Measurements from ENCODE around the gene BOLA1.
"Not testable (repeated sequence)": the region's sequence is repeated elsewhere in the genome, so short reads cannot be mapped to it uniquely, and the experiment has no call there.

BOLA1 gene, protein sequence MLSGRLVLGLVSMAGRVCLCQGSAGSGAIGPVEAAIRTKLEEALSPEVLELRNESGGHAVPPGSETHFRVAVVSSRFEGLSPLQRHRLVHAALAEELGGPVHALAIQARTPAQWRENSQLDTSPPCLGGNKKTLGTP

DNA sequence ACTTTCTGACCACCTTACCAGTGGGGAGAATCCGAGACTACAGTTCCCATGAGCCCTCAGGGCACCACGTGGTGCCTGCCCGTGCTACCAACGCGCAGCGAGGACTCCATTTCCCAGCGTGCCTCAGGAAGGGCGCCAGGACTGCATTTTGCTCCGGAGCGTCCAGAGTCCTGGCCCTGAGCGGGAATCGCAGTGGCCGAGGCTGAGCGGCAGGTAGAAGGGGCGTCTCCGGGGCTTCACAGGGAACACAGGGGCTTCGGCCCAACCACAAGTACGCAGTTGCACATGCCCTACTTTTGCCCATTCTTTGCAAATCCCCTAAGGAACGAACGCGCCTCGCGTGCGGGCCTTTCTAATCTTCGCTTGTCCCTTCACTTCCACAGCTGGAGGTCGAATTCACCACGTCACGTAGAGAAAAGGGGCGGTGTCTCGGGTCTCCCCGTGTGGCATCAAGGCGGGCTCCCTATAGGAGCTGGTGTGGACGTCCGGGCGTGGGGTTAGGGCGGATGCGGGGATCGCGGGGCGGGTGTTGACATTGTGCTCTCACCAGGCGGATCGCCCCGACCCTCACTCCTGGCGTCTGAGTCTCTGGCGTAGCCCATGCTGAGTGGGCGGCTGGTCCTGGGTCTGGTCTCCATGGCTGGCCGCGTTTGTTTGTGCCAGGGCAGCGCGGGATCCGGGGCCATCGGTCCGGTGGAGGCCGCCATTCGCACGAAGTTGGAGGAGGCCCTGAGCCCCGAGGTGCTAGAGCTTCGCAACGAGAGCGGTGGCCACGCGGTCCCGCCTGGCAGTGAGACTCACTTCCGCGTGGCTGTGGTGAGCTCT is at the start of gene BOLA1:
TSS of gene BOLA1 (plus strand) at position 109 of the 825 bp plus-strand sequence. CDS start at position 601, 492 bp downstream.
- peak; percentile 81 for DNase-seq (ENCODE audit: low read depth, low spot score)

GRCh38 chr1:149849947-149850360 is 49.4 kb upstream of the BOLA1 start:
- DNase-seq (ENCODE audit: low read depth, low spot score), result no peak

GRCh38 chr1:149850732-149851345 is 48.5 kb upstream of the BOLA1 start:
- DNase-seq (ENCODE audit: low read depth, low spot score), result not testable (repeated sequence)

DNA sequence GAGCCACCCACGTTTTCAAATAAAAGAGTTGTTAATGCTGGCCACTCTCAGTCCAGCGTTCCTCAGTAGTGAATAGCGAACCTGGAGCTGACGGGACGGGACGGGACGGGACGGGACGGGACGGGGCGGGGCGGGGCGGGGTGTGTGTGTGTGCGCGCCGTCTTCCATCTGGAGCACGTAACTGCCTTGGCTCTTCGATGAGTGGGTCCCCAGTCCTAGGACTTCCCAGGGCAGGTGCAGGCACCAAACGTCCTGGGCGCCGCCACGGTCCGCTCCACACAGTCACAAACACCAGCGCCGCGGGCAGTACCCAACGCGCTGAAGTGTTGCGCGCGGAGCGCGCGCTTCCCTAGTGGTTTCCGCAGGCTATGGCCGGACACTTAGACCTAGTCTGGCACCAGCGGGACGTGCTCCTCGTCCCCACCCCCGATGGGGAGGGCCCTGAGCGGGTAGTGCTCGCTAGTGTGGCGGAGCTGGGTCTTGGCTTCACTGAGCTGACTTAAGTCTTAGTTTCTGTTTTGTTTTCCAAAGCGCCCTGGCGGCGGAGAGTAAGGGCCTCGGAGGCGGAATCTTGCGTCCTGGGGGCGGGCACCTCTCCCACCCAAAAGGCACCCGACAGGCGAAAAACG is 47.7 kb upstream of the BOLA1 start:
- not testable (repeated sequence) for DNase-seq (ENCODE audit: low read depth, low spot score)

- DNase-seq (ENCODE audit: low read depth, low spot score), result not testable (repeated sequence)
These were observed 47.1 kb upstream of the BOLA1 start for GRCh38 chr1:149852263-149852662.

DNA sequence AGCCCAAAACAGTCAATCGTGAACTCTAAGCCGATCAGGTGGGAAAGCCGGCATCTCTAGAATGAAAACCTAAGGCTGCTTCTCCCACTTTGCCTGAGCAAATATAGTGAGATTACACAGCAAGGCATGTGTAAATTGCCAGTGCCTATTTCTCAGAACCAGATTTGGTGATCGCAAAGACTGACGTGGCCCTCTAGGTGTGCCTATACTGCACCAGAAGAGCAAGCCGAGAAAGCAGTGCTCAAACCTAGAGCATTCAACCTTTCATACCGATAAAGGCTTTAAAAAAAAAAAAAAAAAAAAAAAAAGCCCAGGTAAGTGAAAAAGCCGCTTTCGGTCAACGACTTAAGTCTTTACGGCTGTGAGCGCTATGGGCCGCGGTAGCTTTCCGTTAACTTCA is 39.1 kb upstream of the BOLA1 start:
- not testable (repeated sequence) for DNase-seq (ENCODE audit: low read depth, low spot score)

- not testable (repeated sequence) for DNase-seq (ENCODE audit: low read depth, low spot score)
These were observed 38.5 kb upstream of the BOLA1 start for GRCh38 chr1:149860684-149861496.

DNA sequence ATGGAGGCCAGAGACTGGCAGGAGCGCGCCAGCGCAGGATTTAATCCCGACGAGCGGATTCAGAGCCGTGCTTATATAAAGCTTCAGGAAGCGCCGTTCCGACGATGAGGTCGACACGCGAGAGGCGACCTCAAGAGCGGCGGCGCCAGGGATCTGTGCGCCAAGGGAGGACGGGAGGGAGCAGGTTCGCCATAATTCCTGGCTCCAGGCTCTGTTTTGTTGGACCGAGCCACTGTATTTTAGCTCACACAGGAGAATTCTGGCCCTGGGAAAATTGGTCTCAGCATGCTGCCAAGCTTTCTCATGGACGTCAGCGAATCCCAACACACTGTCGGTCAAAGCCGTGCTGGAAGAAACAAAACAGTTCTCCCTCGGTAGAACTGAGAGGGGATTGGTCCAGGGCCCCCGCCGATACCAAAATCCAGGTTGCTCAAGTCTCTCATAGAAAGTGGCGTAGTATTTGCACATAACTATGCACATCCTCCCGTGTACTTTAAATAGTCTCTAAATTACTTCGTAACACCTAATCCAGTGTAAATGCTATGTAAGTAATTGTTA is 37.8 kb upstream of the BOLA1 start:
- DNase-seq (ENCODE audit: low read depth, low spot score), result not testable (repeated sequence)

DNA sequence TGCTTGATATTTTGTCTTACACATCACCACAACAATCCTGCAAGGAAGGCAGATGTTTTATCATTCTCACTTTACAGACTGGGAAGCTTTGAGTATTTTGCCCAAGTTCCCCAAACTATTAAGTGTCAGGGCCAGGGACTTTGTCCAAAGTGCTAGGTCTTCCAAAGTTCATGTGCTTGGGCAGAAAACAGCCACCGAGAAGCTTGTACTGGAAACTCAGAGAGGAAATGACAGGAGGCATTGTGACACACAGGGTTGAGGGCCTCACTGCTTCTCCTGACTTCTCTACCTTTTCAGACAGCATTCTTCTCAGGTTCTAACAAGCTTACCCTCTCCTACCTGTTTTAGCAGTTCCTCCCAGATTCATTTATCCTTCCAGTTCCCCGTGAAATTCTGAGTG is 32.5 kb upstream of the BOLA1 start:
- DNase-seq (ENCODE audit: low read depth, low spot score), result not testable (repeated sequence)

DNA sequence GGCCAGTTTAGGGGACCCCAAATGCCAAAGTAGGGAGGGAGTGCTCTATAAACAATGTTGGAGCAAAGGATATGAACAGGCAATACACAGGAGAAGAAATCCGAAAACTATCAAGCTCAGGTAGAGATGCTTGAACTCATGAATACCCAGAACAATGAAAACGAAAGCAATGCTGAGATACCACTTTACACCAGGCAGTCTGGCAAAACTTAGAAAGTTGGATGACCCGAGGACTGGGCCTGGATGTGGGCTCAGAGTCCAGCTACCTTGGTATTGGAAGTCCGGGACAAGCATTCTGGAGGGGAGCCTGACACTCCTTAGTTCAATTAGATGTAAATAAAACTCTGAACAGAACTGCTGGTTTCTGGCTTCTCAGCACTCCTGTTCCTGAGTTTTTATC is 26.3 kb upstream of the BOLA1 start:
- DNase-seq (ENCODE audit: low read depth, low spot score), result not testable (repeated sequence)

GRCh38 chr1:149877211-149877946 is 22.0 kb upstream of the BOLA1 start:
- DNase-seq (ENCODE audit: low read depth, low spot score), result no peak

GRCh38 chr1:149879556-149879955 is 19.8 kb upstream of the BOLA1 start:
- no peak for DNase-seq (ENCODE audit: low read depth, low spot score)

DNA sequence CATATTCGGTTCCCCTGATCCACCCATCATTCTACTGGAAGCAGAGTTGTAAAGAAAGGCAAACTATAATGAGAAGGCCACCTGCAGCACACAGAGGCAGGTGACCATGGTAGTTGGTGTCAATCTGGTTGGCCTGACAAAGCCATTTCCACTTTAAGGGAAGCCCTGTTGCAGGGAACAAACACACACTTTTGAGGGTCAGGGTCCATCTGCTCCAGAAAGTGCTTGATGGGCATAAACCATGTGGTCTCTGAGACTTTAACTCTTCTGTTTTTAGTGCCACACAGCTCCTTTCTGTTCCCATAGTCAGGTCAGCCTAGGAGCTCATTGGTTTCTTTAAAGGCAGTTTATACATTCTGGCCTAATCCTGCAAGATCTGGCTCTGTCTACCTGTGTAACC is 17.5 kb upstream of the BOLA1 start:
- no peak for DNase-seq (ENCODE audit: low read depth, low spot score)

- no peak for DNase-seq (ENCODE audit: low read depth, low spot score)
These were observed 15.6 kb upstream of the BOLA1 start for GRCh38 chr1:149883598-149884247.

- DNase-seq (ENCODE audit: low read depth, low spot score), result no peak
These were observed 14.7 kb upstream of the BOLA1 start for GRCh38 chr1:149884433-149885338.

GRCh38 chr1:149885339-149886120 is 13.8 kb upstream of the BOLA1 start:
- DNase-seq (ENCODE audit: low read depth, low spot score), result peak; percentile 63

GRCh38 chr1:149886121-149886395 is 13.3 kb upstream of the BOLA1 start:
- not testable (repeated sequence) for DNase-seq (ENCODE audit: low read depth, low spot score)
